Kasumi-1 (cell line): Measurements from ENCODE around the gene CEP295NL.
"Not testable (repeated sequence)": the region's sequence is repeated elsewhere in the genome, so short reads cannot be mapped to it uniquely, and the experiment has no call there.

Experiments
- DNase-seq, 2 experiments: peaks; one replicate each; lab custom pipeline; 2025; lab: John Stamatoyannopoulos, UW

Gene CEP295NL

GRCh38 chr17:78888941-78889518 lies 14.0 kb downstream of the CEP295NL start:
- DNase-seq, result no peak

GRCh38 chr17:78886954-78887353 lies 16.0 kb downstream of the CEP295NL start:
- no peak for DNase-seq

- no peak for DNase-seq
Measured at GRCh38 chr17:78885956-78886355, 17.0 kb downstream of the CEP295NL start.

GRCh38 chr17:78884876-78885667 lies 17.9 kb downstream of the CEP295NL start:
- no peak for DNase-seq

- DNase-seq, result no peak
Measured at GRCh38 chr17:78884148-78884825, 18.7 kb downstream of the CEP295NL start.

GRCh38 chr17:78883533-78884131 lies 19.4 kb downstream of the CEP295NL start:
- DNase-seq, result no peak

- DNase-seq, result no peak
Measured at GRCh38 chr17:78883089-78883532, 19.9 kb downstream of the CEP295NL start.

- no peak for DNase-seq
Measured at GRCh38 chr17:78882540-78883088, 20.4 kb downstream of the CEP295NL start.

- DNase-seq, result peak; percentile 86 to 89
Measured at GRCh38 chr17:78879635-78880186, 23.3 kb downstream of the CEP295NL start.

- DNase-seq, result no peak
Measured at GRCh38 chr17:78878871-78879527, 24.0 kb downstream of the CEP295NL start.

GRCh38 chr17:78878261-78878660 lies 24.7 kb downstream of the CEP295NL start:
- no peak for DNase-seq

- DNase-seq, result not testable (repeated sequence)
Measured at GRCh38 chr17:78876954-78877517, 26.0 kb downstream of the CEP295NL start.

GRCh38 chr17:78876094-78876597 lies 26.9 kb downstream of the CEP295NL start:
- no peak for DNase-seq

- peak; percentile 33 to 41 for DNase-seq
Measured at GRCh38 chr17:78875363-78876093, 27.5 kb downstream of the CEP295NL start.

- DNase-seq, result no peak
Measured at GRCh38 chr17:78873519-78874340, 29.3 kb downstream of the CEP295NL start.

- no peak for DNase-seq
Measured at GRCh38 chr17:78872486-78872885, 30.5 kb downstream of the CEP295NL start.

GRCh38 chr17:78870621-78871020 lies 32.4 kb downstream of the CEP295NL start:
- DNase-seq, result no peak

GRCh38 chr17:78868391-78868790 lies 34.6 kb downstream of the CEP295NL start:
- DNase-seq, result no peak

GRCh38 chr17:78867046-78867445 lies 36.0 kb downstream of the CEP295NL start:
- not testable (repeated sequence) for DNase-seq
